ENCODE measurements around the gene MED14. TPM values are rescaled to one million over a fixed set of nuclear protein-coding genes. Genes with fewer than 3 reads are reported as not detected.

Gene MED14
- total RNA-seq, 1 donor from 2014 or later = 35.2 TPM

- Histone ChIP-seq H3K27me3 (no peaks in the 10 kb centered on the region), H3K4me1 (no peaks in the 10 kb centered on the region), H3K27ac (no peak overlapping the region), H3K9me3 (no peaks in the 10 kb centered on the region), H3K36me3 (no peaks in the 10 kb centered on the region), H3K4me3 (no peak overlapping the region)
- intact Hi-C loops (cut with DNase I) = no loop called here
- DNase-seq (no peak), ATAC-seq (peak; percentile 78)
- no peak for TF ChIP-seq CTCF (IDR thresholded peaks at IDR 0.05)
Observed at GRCh38 chrX:40720339-40720738, 15.0 kb downstream of the MED14 start.

- ATAC-seq = no peak
- no peak overlapping the region for H3K27ac ChIP-seq
- no peaks in the 10 kb centered on the region for H3K36me3 ChIP-seq
- H3K9me3 ChIP-seq = no peaks in the 10 kb centered on the region
- DNase-seq = no peak
- no peaks in the 10 kb centered on the region for H3K4me1 ChIP-seq
- H3K27me3 ChIP-seq = no peaks in the 10 kb centered on the region
- H3K4me3 ChIP-seq = no peak overlapping the region
- intact Hi-C loops (cut with DNase I) = no loop called here
- TF ChIP-seq CTCF (IDR thresholded peaks at IDR 0.05) = no peak
Observed at GRCh38 chrX:40719731-40720130, 15.6 kb downstream of the MED14 start.

GRCh38 chrX:40719218-40719617, 16.1 kb downstream of the MED14 start:
- DNase-seq = no peak
- H3K4me3 ChIP-seq = no peak overlapping the region
- H3K9me3 ChIP-seq = no peaks in the 10 kb centered on the region
- peaks cover under 1% of the 10 kb centered on the region for H3K36me3 ChIP-seq
- no peak overlapping the region for H3K27ac ChIP-seq
- H3K4me1 ChIP-seq = no peaks in the 10 kb centered on the region
- ATAC-seq = no peak
- no peak for TF ChIP-seq CTCF (IDR thresholded peaks at IDR 0.05)
- intact Hi-C loops (cut with DNase I) = no loop called here
- H3K27me3 ChIP-seq = no peaks in the 10 kb centered on the region

- Histone ChIP-seq H3K4me3 (no peak overlapping the region), H3K36me3 (peaks cover 47% of the 10 kb centered on the region), H3K9me3 (no peaks in the 10 kb centered on the region), H3K4me1 (no peaks in the 10 kb centered on the region), H3K27ac (no peak overlapping the region), H3K27me3 (no peaks in the 10 kb centered on the region)
- TF ChIP-seq CTCF (IDR thresholded peaks at IDR 0.05) = no peak
- no peak for ATAC-seq
- DNase-seq = no peak
- intact Hi-C loops (cut with DNase I) = no loop called here
Observed at GRCh38 chrX:40709395-40709794, 25.9 kb downstream of the MED14 start.

- Histone ChIP-seq H3K4me3 (no peak overlapping the region), H3K4me1 (no peaks in the 10 kb centered on the region), H3K9me3 (no peaks in the 10 kb centered on the region), H3K27ac (no peak overlapping the region), H3K36me3 (peaks cover 20% of the 10 kb centered on the region), H3K27me3 (no peaks in the 10 kb centered on the region)
- no peak for TF ChIP-seq CTCF (IDR thresholded peaks at IDR 0.05)
- intact Hi-C loops (cut with DNase I) = no loop called here
- DNase-seq (no peak), ATAC-seq (no peak)
Observed at GRCh38 chrX:40705658-40706312, 29.6 kb downstream of the MED14 start.

Measured in upper lobe of right lung (tissue), 1 donor.